GM19452 (cell line): ENCODE results near the gene BHMT.
"Not testable (repeated sequence)": the region's sequence is repeated elsewhere in the genome, so short reads cannot be mapped to it uniquely, and the experiment has no call there.

Experiments
- ATAC-seq: cut with Tn5 transposase; IDR thresholded peaks from one replicate; pipeline ENCODE4 v1.9.1; 2021; ENCODE audit not compliant: unreplicated experiment

The BHMT gene

GRCh38 chr5:79171635-79172245 lies 60.1 kb downstream of the BHMT start:
- no peak for ATAC-seq

DNA sequence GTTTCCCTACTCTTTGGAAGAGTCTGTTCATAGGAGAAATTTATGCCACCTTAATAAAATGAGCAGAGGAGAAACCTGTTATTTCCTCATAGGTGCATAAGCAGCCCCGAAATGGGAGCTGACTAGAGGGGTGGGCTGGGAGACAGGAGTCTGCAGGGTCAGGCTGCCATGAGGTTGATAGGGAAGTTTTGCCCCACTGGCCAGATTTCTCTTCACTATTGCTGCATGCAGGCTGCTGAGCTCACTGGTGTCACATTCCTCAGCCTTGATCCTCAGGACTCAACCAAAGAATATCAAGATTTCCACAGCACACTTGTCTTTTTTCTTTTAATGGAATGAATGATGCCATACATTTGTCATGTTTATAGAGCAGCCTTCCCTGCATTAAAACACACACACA lies 60.7 kb downstream of the BHMT start:
- no peak for ATAC-seq

- no peak for ATAC-seq
These were observed 62.0 kb downstream of the BHMT start for GRCh38 chr5:79173626-79174025.

DNA sequence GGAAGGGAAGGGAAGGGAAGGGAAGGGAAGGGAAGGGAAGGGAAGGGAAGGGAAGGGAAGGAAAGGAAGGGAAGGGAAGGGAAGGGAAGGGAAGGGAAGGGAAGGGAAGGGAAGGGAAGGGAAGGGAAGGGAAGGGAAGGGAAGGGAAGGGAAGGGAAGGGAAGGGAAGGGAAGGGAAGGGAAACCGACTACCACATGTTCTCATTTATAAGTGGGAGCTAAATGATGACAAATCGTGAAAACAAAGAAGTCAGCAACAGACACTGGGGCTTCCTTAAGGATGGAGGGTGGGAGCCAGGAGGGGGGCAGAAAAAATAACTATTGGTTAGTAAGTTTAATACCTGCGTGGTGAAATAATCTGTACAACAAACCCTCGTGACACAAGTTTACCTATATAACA lies 68.8 kb downstream of the BHMT start:
- not testable (repeated sequence) for ATAC-seq

GRCh38 chr5:79181419-79182022 lies 69.9 kb downstream of the BHMT start:
- no peak for ATAC-seq
